WTC11 (cell line): ENCODE measurements around the gene PDZRN4. TPM values are rescaled to one million over a fixed set of nuclear protein-coding genes. Genes with fewer than 3 reads are reported as not detected.

Experiments
- ATAC-seq: fragments of 200-7000 bp; cut with Tn5 transposase; 2 replicates; pipeline ENCODE4 v1.10.0; 2021; ENCODE audit warnings: mild to moderate bottlenecking, moderate library complexity
- CTCF ChIA-PET: fragments of 300-600 bp; sonication (Branson Sonifier 250); formaldehyde crosslinking; loops from one replicate; lab custom pipeline; 2021; ENCODE audit warnings: antibody characterized with exemption; lab: Charles Lee
- POLR2A ChIA-PET: fragments of 350-600 bp; sonication (Branson Sonifier 250); formaldehyde crosslinking; loops from one replicate; lab custom pipeline; 2021; ENCODE audit warnings: antibody characterized with exemption; lab: Charles Lee
- DNase-seq: peaks from one replicate; pipeline ENCODE4 v3.0.0; 2021; ENCODE audit warnings: low spot score
- H3K27ac Mint-ChIP-seq: 2 replicates; pipeline ENCODE4 v1.8.0; 2021; ENCODE audit warnings: mixed read lengths
- H3K27me3 Mint-ChIP-seq: 2 replicates; pipeline ENCODE4 v1.8.0; 2021; ENCODE audit warnings: low read depth, mild to moderate bottlenecking, moderate library complexity, mixed read lengths
- H3K36me3 Mint-ChIP-seq: 2 replicates; pipeline ENCODE4 v1.8.0; 2021; ENCODE audit warnings: mixed read lengths
- H3K4me1 Mint-ChIP-seq: 2 replicates; pipeline ENCODE4 v1.8.0; 2022; ENCODE audit warnings: mixed read lengths
- H3K4me3 Mint-ChIP-seq: 2 replicates; pipeline ENCODE4 v1.8.0; 2021; ENCODE audit warnings: mild to moderate bottlenecking, moderate library complexity, mixed read lengths
- H3K9me3 Mint-ChIP-seq: 2 replicates; pipeline ENCODE4 v1.8.0; 2021; ENCODE audit warnings: mixed read lengths
- ATF1 ChIP-seq: sonication (generic); formaldehyde crosslinking; IDR thresholded peaks from 2 replicates; pipeline ENCODE4 v1.8.1; 2023; ENCODE audit warnings: mild to moderate bottlenecking, moderate library complexity, missing genetic modification reagents
- ATF6 ChIP-seq: sonication (generic); formaldehyde crosslinking; IDR thresholded peaks from 2 replicates; pipeline ENCODE4 v1.8.1; 2023; ENCODE audit warnings: mild to moderate bottlenecking, missing genetic modification reagents
- ESRRA ChIP-seq: sonication (generic); formaldehyde crosslinking; IDR thresholded peaks from 2 replicates; pipeline ENCODE4 v1.8.1; 2022; ENCODE audit warnings: mild to moderate bottlenecking, missing genetic modification reagents, borderline replicate concordance
- ETV6 ChIP-seq: sonication (generic); formaldehyde crosslinking; IDR thresholded peaks from 2 replicates; pipeline ENCODE4 v1.8.1; 2022; ENCODE audit warnings: mild to moderate bottlenecking, missing genetic modification reagents
- GRHL2 ChIP-seq: fragments of 250-450 bp; sonication (Bioruptor Pico); IDR thresholded peaks from 2 replicates; pipeline ENCODE4 v1.8.0; 2022; ENCODE audit warnings: mild to moderate bottlenecking, moderate library complexity; ENCODE audit not compliant: insufficient replicate concordance, severe bottlenecking
- JAZF1 ChIP-seq: fragments of 250-450 bp; sonication (Bioruptor Pico); IDR thresholded peaks from 2 replicates; pipeline ENCODE4 v1.9.0; 2021; ENCODE audit warnings: moderate library complexity, mild to moderate bottlenecking, inconsistent platforms
- NFYB ChIP-seq: sonication (generic); formaldehyde crosslinking; conservative IDR thresholded peaks from 2 replicates; pipeline ENCODE4 v1.8.0; 2022; ENCODE audit warnings: low read depth, missing genetic modification reagents
- PREB ChIP-seq: sonication (generic); formaldehyde crosslinking; IDR thresholded peaks from 2 replicates; pipeline ENCODE4 v1.8.1; 2022; ENCODE audit warnings: mild to moderate bottlenecking, missing genetic modification reagents, moderate library complexity, borderline replicate concordance
- RELA ChIP-seq: sonication (generic); formaldehyde crosslinking; IDR thresholded peaks from 2 replicates; pipeline ENCODE4 v1.8.1; 2022; ENCODE audit warnings: missing genetic modification reagents, mild to moderate bottlenecking, borderline replicate concordance
- RORB ChIP-seq: fragments of 250-450 bp; sonication (Bioruptor Pico); IDR thresholded peaks from 2 replicates; pipeline ENCODE4 v1.9.0; 2021; ENCODE audit warnings: mild to moderate bottlenecking
- TEAD1 ChIP-seq: sonication (generic); formaldehyde crosslinking; IDR thresholded peaks from 2 replicates; pipeline ENCODE4 v1.8.0; 2022; ENCODE audit warnings: mild to moderate bottlenecking, missing genetic modification reagents
- ZNF121 ChIP-seq: sonication (generic); formaldehyde crosslinking; IDR thresholded peaks from 2 replicates; pipeline ENCODE4 v1.8.0; 2023; ENCODE audit warnings: missing genetic modification reagents
- ZNF281 ChIP-seq: sonication (generic); formaldehyde crosslinking; IDR thresholded peaks from 2 replicates; pipeline ENCODE4 v1.8.0; 2023; ENCODE audit warnings: mild to moderate bottlenecking, missing genetic modification reagents
- ZNF416 ChIP-seq: fragments of 250-450 bp; sonication (Bioruptor Pico); IDR thresholded peaks from 2 replicates; pipeline ENCODE4 v1.9.0; 2021; ENCODE audit warnings: mild to moderate bottlenecking, inconsistent platforms
- ZNF512 ChIP-seq: sonication (generic); formaldehyde crosslinking; IDR thresholded peaks from 2 replicates; pipeline ENCODE4 v1.8.1; 2022; ENCODE audit warnings: missing genetic modification reagents, borderline replicate concordance
- total RNA-seq: library from RNA; stranded (reverse); gene quantifications from 3 replicates; pipeline ENCODE4 v1.2.3, GENCODE V29; 2021
- TF ChIP-seq, protein P1 (sequence below): sonication (generic); formaldehyde crosslinking; IDR thresholded peaks from 2 replicates; pipeline ENCODE4 v1.8.0; 2022; ENCODE audit warnings: missing genetic modification reagents
- TF ChIP-seq, protein P2 (sequence below): sonication (generic); formaldehyde crosslinking; IDR thresholded peaks from 2 replicates; pipeline ENCODE4 v1.8.0; 2022; ENCODE audit warnings: mild to moderate bottlenecking, missing genetic modification reagents

PDZRN4 gene
- total RNA-seq, 1 experiment from 2014 or later = 0.09 TPM

DNA sequence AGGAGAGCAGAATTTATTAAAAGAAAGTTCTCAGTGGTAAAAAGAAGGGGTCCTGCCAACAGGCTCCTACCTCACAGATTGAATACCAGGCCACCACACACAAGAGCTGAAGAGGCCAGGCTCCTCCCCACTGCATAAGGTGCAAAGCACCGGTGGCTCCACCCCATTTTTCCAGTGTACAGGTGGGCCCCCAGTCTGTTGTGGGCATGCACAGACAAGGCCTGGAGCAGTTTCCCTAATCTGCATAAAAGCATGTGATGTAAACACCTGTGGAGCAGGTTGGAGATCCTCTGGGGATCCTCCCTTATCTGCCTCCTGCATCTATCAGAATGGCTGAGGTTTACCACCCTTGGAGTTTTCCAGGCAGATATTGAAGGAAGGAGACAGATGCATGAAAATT, 45.7 kb upstream of the PDZRN4 start (continued):
- no peak for TF ChIP-seq ZNF416 (CRISPR knock-in tag)
- no peak for TF ChIP-seq ATF6 (CRISPR knock-in tag)
- TF ChIP-seq, protein P1, sequence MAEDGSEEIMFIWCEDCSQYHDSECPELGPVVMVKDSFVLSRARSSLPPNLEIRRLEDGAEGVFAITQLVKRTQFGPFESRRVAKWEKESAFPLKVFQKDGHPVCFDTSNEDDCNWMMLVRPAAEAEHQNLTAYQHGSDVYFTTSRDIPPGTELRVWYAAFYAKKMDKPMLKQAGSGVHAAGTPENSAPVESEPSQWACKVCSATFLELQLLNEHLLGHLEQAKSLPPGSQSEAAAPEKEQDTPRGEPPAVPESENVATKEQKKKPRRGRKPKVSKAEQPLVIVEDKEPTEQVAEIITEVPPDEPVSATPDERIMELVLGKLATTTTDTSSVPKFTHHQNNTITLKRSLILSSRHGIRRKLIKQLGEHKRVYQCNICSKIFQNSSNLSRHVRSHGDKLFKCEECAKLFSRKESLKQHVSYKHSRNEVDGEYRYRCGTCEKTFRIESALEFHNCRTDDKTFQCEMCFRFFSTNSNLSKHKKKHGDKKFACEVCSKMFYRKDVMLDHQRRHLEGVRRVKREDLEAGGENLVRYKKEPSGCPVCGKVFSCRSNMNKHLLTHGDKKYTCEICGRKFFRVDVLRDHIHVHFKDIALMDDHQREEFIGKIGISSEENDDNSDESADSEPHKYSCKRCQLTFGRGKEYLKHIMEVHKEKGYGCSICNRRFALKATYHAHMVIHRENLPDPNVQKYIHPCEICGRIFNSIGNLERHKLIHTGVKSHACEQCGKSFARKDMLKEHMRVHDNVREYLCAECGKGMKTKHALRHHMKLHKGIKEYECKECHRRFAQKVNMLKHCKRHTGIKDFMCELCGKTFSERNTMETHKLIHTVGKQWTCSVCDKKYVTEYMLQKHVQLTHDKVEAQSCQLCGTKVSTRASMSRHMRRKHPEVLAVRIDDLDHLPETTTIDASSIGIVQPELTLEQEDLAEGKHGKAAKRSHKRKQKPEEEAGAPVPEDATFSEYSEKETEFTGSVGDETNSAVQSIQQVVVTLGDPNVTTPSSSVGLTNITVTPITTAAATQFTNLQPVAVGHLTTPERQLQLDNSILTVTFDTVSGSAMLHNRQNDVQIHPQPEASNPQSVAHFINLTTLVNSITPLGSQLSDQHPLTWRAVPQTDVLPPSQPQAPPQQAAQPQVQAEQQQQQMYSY (CRISPR knock-in tag) = no peak
- TF ChIP-seq JAZF1 (CRISPR knock-in tag) = no peak
- no peak for TF ChIP-seq RELA (CRISPR knock-in tag)
- TF ChIP-seq TEAD1 (CRISPR knock-in tag) = no peak
- TF ChIP-seq ZNF121 (CRISPR knock-in tag) = no peak
- TF ChIP-seq ETV6 = no peak

- no peak for TF ChIP-seq ATF1 (CRISPR knock-in tag)
- TF ChIP-seq RORB (CRISPR knock-in tag) = no peak
- POLR2A ChIA-PET = no interaction called here
- no peaks in the 10 kb centered on the region; the same call in 1 of the 2 replicates for H3K4me1 Mint-ChIP-seq
- H3K9me3 Mint-ChIP-seq = peaks cover 23% of the 10 kb centered on the region
- no peak overlapping the region for H3K27ac Mint-ChIP-seq
- ATAC-seq (no peak), DNase-seq (no peak)
- H3K4me3 Mint-ChIP-seq = no peak overlapping the region
- CTCF ChIA-PET = no interaction called here
- H3K27me3 Mint-ChIP-seq = no peaks in the 10 kb centered on the region
- peaks cover 13% of the 10 kb centered on the region for H3K36me3 Mint-ChIP-seq
These were observed 36.3 kb upstream of the PDZRN4 start for GRCh38 chr12:41151793-41152192.

GRCh38 chr12:41162461-41162860, 25.7 kb upstream of the PDZRN4 start:
- ChIA-PET POLR2A (no interaction called here), CTCF (no interaction called here)
- Mint-ChIP-seq H3K27me3 (no peaks in the 10 kb centered on the region), H3K4me3 (no peak overlapping the region), H3K9me3 (peaks cover 5% of the 10 kb centered on the region), H3K36me3 (no peaks in the 10 kb centered on the region), H3K4me1 (no peaks in the 10 kb centered on the region), H3K27ac (no peak overlapping the region)
- ATAC-seq = no peak
- no peak for DNase-seq
- TF ChIP-seq ESRRA (CRISPR knock-in tag) = no peak
- no peak for TF ChIP-seq NFYB
- TF ChIP-seq PREB (CRISPR knock-in tag) = no peak
- TF ChIP-seq ZNF281 (CRISPR knock-in tag) = no peak
- TF ChIP-seq GRHL2 (CRISPR knock-in tag) = no peak
- TF ChIP-seq, protein P2, sequence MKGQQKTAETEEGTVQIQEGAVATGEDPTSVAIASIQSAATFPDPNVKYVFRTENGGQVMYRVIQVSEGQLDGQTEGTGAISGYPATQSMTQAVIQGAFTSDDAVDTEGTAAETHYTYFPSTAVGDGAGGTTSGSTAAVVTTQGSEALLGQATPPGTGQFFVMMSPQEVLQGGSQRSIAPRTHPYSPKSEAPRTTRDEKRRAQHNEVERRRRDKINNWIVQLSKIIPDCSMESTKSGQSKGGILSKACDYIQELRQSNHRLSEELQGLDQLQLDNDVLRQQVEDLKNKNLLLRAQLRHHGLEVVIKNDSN (CRISPR knock-in tag) = no peak
- TF ChIP-seq ZNF512 (CRISPR knock-in tag) = no peak
- no peak for TF ChIP-seq RORB (CRISPR knock-in tag)
